ENCODE measurements around the gene MPP2.
"Not testable (repeated sequence)": the region's sequence is repeated elsewhere in the genome, so short reads cannot be mapped to it uniquely, and the experiment has no call there.

The MPP2 gene

DNA sequence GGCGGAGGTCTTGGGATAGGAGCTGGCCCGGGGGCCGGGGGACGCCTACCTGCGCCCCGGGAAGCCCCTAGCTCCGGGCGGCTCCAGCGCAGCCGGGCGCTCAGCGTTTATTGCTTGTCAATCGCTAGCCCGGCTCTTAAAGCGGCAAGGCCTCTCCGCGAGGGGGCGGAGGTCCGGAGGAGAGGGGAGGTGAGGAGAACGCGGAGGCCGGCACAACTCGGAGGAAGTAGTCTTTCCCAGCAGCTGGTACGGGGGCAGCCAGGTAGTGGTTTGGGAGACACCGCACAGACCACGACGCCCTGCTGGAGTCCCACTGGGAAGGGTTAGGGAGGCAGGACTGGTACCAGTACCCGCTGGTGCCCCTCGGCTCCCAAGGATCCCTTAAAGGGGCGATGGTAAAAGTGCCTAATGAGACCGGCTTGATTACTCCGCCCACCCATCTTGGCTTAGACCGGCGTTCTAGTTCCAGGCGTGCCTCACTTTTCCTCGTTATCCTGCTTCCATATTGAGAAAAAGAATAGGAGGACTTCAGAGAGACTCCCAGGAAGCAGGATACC lies at the start of gene MPP2:
Gene MPP2 (minus strand): TSS at position 112 of the 557 bp plus-strand sequence. CDS start 3,076 bp downstream, outside the sequence.
- DNase-seq (ENCODE audit: low spot score): peak; percentile 45

- no peak for DNase-seq (ENCODE audit: low spot score)
Measured at GRCh38 chr17:43956222-43956621, 48.9 kb upstream of the MPP2 start.

DNA sequence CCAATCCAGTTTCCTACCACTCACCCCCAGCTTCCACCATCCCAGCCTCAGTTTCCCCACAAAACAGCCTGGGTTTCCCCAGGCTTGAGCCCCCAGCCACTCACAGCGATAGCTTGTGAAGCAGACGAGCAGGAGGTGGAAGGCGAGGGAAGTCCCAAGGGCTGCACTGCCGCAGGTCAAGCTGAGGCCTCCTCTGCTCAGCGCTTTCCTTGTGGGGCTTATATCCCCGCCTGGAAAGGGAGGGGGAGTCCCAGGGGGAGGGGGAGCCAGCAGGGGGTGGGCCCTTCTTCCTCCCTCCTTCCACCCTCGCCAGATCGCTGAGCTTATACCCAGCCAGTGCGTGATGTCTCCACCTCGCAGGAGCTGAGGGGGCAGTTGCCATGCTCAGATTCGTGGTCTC lies 46.4 kb upstream of the MPP2 start, which contains the start of gene PYY:
Gene PYY (minus strand): TSS at position 195 of the 400 bp plus-strand sequence. CDS start 457 bp downstream, outside the sequence.
- DNase-seq (ENCODE audit: low spot score): no peak

DNA sequence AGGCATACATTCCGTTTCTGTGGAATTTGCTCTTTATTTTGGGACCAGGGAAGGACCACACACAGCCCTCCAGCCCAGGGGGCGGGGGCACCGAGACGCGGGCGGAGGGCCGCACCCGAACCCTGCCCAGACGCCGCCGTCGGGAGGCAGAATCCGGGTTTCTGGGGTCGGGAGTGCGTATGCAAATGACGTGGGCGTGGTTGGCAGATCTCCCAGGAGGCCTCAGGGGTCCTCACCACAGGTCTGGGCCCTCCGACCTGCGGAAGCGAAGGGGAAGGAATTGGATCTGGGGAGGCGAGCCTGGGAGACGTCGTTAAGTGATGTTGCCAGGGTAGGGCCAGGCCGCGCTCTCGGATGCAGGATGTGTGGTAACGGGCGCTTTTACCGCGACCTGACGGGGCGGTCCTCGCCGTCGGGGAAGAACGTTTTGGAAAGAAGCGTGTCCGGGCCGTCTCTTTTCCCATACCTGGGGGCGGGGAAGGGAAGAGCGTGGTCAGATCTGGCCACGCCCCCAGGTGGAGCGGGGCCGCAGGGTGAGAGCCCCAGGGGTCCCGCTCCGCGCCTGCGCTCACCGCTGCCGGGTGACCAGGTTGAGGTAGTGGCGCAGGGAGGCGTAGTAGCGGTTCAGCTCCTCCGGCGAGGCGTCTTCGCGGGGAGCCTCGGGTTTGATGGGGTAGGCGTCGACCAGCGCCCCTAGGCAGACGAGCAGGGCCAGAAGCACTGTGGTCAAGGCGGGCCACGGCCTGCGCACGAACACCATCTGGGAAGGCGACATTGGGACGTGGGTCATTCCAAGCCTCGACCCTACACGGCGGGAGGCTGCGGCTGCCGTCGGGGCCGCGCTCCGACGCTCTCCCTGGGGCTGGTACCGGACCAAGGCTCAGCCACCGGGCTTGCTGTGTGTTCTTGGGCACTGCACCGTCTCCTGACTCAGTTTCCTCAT lies 45.7 kb upstream of the MPP2 start:
- DNase-seq (ENCODE audit: low spot score): no peak

DNA sequence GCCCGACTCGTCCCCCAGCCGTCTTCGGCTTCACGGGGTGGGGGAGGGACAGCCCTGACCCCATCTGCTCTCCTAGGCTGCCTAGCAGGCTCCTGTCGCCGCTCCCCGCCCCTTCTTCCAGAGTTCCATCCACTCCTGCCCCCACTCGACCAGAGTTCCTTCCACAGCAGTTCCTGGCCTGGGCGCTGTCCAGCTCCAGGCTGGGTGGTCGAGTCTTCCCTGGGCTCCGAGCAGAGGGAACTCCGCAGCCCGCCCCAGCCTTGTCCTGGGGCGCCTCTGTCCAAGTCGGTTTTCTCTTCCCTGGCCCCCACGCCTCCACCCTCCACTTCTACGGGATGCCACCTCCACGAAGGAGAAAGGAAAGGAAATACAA lies 45.0 kb upstream of the MPP2 start:
- no peak for DNase-seq (ENCODE audit: low spot score)

- DNase-seq (ENCODE audit: low spot score): no peak
Measured at GRCh38 chr17:43951750-43952149, 44.4 kb upstream of the MPP2 start.

DNA sequence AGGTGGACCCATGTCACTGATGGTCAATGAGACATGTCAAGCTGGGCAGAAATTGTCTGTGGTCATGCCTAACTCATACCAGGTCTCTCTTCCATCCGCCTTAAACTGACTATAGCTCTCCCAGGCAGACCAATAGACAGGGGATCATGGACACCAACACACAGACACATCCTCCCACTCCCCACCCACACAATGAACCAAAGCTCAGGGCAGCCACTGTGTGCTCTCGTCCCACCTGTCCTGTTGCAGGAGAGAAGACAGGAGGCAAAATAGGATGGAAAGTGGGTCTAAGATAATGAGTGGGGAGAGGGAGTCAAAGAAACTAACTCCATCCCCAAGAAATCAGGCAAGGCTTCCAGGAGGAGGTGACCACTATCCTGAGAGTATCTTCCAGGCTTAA lies 43.2 kb upstream of the MPP2 start:
- no peak for DNase-seq (ENCODE audit: low spot score)

GRCh38 chr17:43949781-43950180 lies 42.4 kb upstream of the MPP2 start:
- DNase-seq (ENCODE audit: low spot score): no peak

- DNase-seq (ENCODE audit: low spot score): no peak
Measured at GRCh38 chr17:43946781-43947180, 39.4 kb upstream of the MPP2 start.

GRCh38 chr17:43945074-43945829 lies 37.9 kb upstream of the MPP2 start:
- no peak for DNase-seq (ENCODE audit: low spot score)

DNA sequence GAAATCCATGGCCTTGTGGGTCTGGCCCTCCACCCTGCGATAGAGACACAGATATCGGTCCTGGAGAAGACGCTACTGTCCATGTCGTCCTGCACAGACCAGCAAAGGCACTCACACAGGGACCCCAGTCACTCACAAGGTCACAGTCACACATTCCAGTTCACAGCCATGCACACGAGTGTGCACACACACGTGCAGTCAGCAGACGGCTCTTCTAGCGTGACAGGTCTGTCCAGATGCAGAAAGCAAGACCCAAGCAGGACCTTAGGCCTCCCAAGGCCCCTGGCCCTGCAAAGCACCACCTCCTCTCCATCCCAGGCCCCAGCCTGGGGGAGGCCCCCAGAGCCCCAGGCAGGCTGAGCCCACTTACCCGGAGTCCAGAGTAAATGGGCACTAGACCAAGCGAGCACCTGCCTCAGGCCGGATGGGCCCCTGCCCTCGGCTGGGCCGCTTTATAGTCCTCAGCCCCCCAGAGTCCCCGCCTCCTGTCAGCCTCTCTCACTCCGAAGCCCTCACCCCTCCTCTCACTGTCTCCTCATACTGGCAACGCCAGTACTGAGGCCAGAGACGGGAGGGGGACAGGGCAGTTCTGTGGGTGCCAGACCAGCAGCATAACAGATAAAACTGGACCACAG lies 34.8 kb upstream of the MPP2 start, which contains the start of gene PPY:
Gene PPY (minus strand): TSS at position 426 of the 635 bp plus-strand sequence. CDS start 822 bp downstream, outside the sequence.
- DNase-seq (ENCODE audit: low spot score): no peak

DNA sequence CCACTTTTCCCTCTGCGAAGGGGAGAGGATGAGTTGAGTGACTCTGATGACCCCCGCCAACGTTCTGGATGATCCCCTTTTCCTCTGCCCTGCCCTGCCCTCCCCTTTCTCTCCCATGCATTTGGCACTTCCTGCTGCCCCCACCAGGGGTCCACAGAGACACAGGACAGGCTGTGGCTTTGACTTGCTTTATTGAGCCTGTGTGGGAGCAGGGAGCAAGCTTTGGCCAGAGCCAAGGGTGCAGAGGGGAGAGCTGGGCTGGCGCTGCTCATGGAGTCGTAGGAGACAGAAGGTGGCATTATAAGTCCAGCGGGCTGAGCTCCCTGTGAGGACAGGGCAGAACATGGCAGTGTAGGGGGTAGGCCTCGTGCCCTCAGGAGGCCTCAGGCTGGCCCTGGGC lies 33.3 kb upstream of the MPP2 start:
- DNase-seq (ENCODE audit: low spot score): no peak

DNA sequence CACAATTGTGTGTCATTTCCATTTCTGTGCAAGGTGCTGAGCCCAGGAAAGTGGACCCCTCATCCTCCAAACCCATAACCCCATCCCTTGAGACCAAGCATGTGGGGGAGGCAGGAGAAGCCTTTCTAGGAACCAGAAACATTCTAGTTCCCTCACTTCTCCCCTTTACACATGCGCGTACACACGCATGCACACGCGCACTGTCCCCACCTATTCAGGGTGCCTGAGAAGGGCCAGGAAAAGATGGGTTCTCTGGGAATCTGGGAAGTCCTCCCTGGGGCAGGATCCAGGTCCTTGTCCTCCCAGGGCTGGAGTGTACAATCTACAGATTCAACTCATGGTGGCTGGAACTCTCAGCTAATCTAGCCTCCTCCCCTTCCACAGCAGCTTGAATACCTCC lies 32.5 kb upstream of the MPP2 start:
- DNase-seq (ENCODE audit: low spot score): no peak

- DNase-seq (ENCODE audit: low spot score): not testable (repeated sequence)
Measured at GRCh38 chr17:43939452-43939851, 32.1 kb upstream of the MPP2 start.

- DNase-seq (ENCODE audit: low spot score): no peak
Measured at GRCh38 chr17:43938838-43939182, 31.5 kb upstream of the MPP2 start.

DNA sequence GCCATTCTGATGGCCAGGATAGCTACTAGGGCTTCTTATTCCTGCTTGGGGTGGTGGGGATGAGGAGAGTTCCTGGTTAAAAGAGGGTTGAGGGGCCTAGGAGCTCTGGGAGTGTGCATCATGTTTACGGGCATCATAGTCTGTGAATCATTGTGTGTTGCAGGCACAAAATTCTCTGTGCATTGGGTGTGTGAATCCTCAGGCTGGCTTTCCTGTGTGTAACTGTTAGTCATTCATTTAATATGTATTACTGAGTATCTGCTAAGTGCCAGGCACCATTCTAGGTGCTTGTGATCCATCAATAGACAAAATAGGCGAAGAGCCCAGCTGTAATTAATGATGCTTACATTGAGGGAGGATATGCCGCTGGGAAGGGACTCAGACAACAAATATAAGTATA lies 29.1 kb upstream of the MPP2 start:
- DNase-seq (ENCODE audit: low spot score): no peak

GRCh38 chr17:43935926-43936261 lies 28.6 kb upstream of the MPP2 start:
- DNase-seq (ENCODE audit: low spot score): no peak

DNA sequence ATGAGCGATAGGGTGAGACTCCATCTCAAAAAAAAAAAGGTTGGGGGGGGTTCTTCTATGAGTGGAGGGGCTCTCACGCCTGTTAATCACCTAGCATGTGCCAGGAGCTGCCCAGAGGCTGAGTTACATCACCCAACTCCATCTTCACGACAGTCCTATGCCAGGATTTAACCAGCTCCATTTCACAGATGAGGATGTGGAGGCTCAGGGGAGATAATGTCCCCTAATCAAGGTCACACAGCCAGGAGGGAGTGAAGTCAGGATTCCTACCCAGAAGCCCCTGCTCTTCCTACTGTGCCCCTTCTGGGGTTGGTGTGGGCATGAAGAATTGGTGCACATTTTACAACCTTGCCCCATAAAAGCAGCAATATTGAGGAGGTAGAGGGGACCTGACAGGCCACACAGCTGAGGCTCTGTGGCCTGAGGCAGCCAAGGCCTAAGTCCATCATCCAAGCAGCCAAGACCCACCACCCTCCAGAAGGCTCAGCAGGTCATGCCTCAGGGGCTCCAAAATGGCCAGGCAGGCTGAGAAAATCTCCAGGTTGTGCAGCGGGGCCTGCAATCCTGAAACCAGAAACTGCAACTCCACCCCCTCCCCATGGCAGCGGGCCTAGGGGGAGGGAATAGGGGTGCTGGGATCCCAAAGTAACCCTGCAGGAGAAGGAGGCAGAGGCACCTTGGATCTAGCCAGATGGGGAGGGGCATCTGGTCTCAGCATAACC lies 28.0 kb upstream of the MPP2 start:
- no peak for DNase-seq (ENCODE audit: low spot score)

DNA sequence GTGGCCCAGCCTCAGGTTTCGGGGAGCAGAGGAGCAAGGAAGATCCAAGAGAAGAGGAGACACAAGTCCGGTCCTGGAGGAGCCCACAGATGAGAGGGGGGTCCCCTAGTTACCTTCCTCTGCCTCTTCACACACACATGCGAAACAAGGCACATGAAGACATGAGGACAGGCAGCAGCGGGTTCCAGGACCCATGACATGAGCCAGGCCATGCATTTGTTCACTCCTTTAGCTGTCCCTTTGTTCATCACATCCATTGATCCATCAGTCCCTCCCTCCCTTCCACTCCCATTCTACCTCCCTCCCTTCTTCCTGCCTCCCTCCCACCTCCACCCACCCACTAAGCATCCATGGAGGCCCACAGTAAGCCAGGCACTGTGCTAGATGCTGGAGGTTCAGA lies 25.6 kb upstream of the MPP2 start:
- DNase-seq (ENCODE audit: low spot score): no peak

- DNase-seq (ENCODE audit: low spot score): no peak
Measured at GRCh38 chr17:43932357-43932756, 25.0 kb upstream of the MPP2 start.

GRCh38 chr17:43931062-43931571 lies 23.8 kb upstream of the MPP2 start:
- DNase-seq (ENCODE audit: low spot score): no peak

Data from CD4-positive, alpha-beta T cell treated with Interleukin-2 at 100 ng/mL for 4 hours (primary cell).